Activated CD8-positive, alpha-beta T cell treated with anti-CD3 and anti-CD28 coated beads for 36 hours (primary cell): ENCODE data around the gene DCLK3. TPM values are rescaled to one million over a fixed set of nuclear protein-coding genes. Genes with fewer than 3 reads are reported as not detected.
A peak's percentile ranks its signal among the peaks of the same experiment; 100 is the strongest.

Experiments used
- ATAC-seq: fragments of 200-7000 bp; cut with Tn5 transposase; one replicate; pipeline ENCODE4 v1.10.0; 2021; ENCODE audit warnings: mild to moderate bottlenecking, moderate library complexity
- CTCF ChIA-PET: fragments of 350-600 bp; sonication (Branson Sonifier 250); formaldehyde crosslinking; loops from one replicate; lab custom pipeline; 2021; ENCODE audit warnings: antibody characterized with exemption; lab: Charles Lee
- POLR2A ChIA-PET: fragments of 350-600 bp; sonication (Branson Sonifier 250); formaldehyde crosslinking; loops from one replicate; lab custom pipeline; 2021; ENCODE audit warnings: antibody characterized with exemption; lab: Charles Lee
- DNase-seq: peaks from one replicate; pipeline ENCODE4 v3.0.0-alpha.2; 2020
- H3K27ac Mint-ChIP-seq: one replicate; pipeline ENCODE4 v1.8.0; 2021; ENCODE audit warnings: mild to moderate bottlenecking, mixed read lengths
- H3K27me3 Mint-ChIP-seq: one replicate; pipeline ENCODE4 v1.8.0; 2021; ENCODE audit warnings: mixed read lengths
- H3K36me3 Mint-ChIP-seq: one replicate; pipeline ENCODE4 v1.8.0; 2021; ENCODE audit warnings: low read depth, mixed read lengths
- H3K4me1 Mint-ChIP-seq: one replicate; pipeline ENCODE4 v1.8.0; 2021; ENCODE audit warnings: low read depth, mixed read lengths
- H3K4me3 Mint-ChIP-seq: one replicate; pipeline ENCODE4 v1.8.0; 2021; ENCODE audit warnings: mild to moderate bottlenecking, moderate library complexity, mixed read lengths
- H3K9me3 Mint-ChIP-seq: one replicate; pipeline ENCODE4 v1.8.0; 2021; ENCODE audit warnings: mixed read lengths
- CTCF ChIP-seq: fragments of 200-600 bp; IDR thresholded peaks from one replicate; pipeline ENCODE4 v1.8.0; 2022; ENCODE audit warnings: antibody characterized with exemption, mild to moderate bottlenecking
- intact Hi-C: fragments of 100-400 bp; cut with micrococcal nuclease; formaldehyde crosslinking; loops from one replicate; pipeline ENCODE4 v1.10.0; 2022
- total RNA-seq, 2 experiments: library from RNA; stranded (reverse); gene quantifications; one replicate each; pipeline ENCODE4 v1.2.3, GENCODE V29; 2021

Gene DCLK3
- total RNA-seq, 2 experiments from 2014 or later = 0.05 TPM; not detected in 1

GRCh38 chr3:36796161-36796560 lies 31.8 kb upstream of the DCLK3 start:
- Mint-ChIP-seq H3K27ac (no peak overlapping the region), H3K9me3 (no peaks in the 10 kb centered on the region), H3K4me3 (no peak overlapping the region), H3K27me3 (peaks cover 5% of the 10 kb centered on the region), H3K36me3 (no peaks in the 10 kb centered on the region), H3K4me1 (no peaks in the 10 kb centered on the region)
- CTCF ChIA-PET = interaction anchor here (4.7 kb wide), 1 partner anchor 162 kb away, joined by 22 read pairs; no protein-coding TSS in a partner anchor
- ATAC-seq (no peak), DNase-seq (no peak)
- intact Hi-C loops = loop anchor here (10.0 kb wide), 1 partner anchor 159 kb away; no protein-coding TSS in a partner anchor
- TF ChIP-seq CTCF = no peak
- POLR2A ChIA-PET = no interaction called here

- ChIA-PET CTCF (interaction anchor here (4.7 kb wide), 1 partner anchor 163 kb away, joined by 22 read pairs; no protein-coding TSS in a partner anchor), POLR2A (no interaction called here)
- ATAC-seq = no peak
Measured at GRCh38 chr3:36795622-36796021, 31.3 kb upstream of the DCLK3 start.

GRCh38 chr3:36792342-36792741 lies 28.0 kb upstream of the DCLK3 start:
- Mint-ChIP-seq H3K27ac (no peak overlapping the region), H3K4me3 (no peak overlapping the region), H3K9me3 (no peaks in the 10 kb centered on the region), H3K27me3 (no peaks in the 10 kb centered on the region), H3K36me3 (no peaks in the 10 kb centered on the region), H3K4me1 (no peaks in the 10 kb centered on the region)
- POLR2A ChIA-PET = interaction anchor here (1.4 kb wide), 1 partner anchor 9 kb away, joined by 3 read pairs; no protein-coding TSS in a partner anchor
- DNase-seq (peak; percentile 34), ATAC-seq (peak; percentile 42)
- intact Hi-C loops = loop anchor here (10.0 kb wide), 1 partner anchor 162 kb away; no protein-coding TSS in a partner anchor
- TF ChIP-seq CTCF = no peak
- CTCF ChIA-PET = interaction anchor here (1.0 to 4.7 kb wide), 4 partner anchors 72 to 166 kb away, joined by 3 to 22 read pairs (median 11); no protein-coding TSS in a partner anchor

More at GRCh38 chr3:36795622-36796021, 31.3 kb upstream of the DCLK3 start:
- Mint-ChIP-seq H3K4me3 (no peak overlapping the region), H3K9me3 (no peaks in the 10 kb centered on the region), H3K4me1 (no peaks in the 10 kb centered on the region), H3K27ac (no peak overlapping the region), H3K27me3 (peaks cover 2% of the 10 kb centered on the region), H3K36me3 (no peaks in the 10 kb centered on the region)
- no peak for TF ChIP-seq CTCF
- intact Hi-C loops = loop anchor here (10.0 kb wide), 1 partner anchor 159 kb away; no protein-coding TSS in a partner anchor
- DNase-seq = no peak

GRCh38 chr3:36790765-36791164 lies 26.4 kb upstream of the DCLK3 start:
- H3K36me3 Mint-ChIP-seq = no peaks in the 10 kb centered on the region
- ChIA-PET CTCF (interaction anchor here (3.1 kb wide), 1 partner anchor 77 kb away, joined by 18 read pairs; no protein-coding TSS in a partner anchor), POLR2A (interaction anchor here (1.2 kb wide), 1 partner anchor 157 kb away, joined by 3 read pairs; no protein-coding TSS in a partner anchor)
- DNase-seq (no peak), ATAC-seq (no peak)
- H3K4me1 Mint-ChIP-seq = no peaks in the 10 kb centered on the region
- intact Hi-C loops = loop anchor here (10.0 kb wide), 1 partner anchor 164 kb away; no protein-coding TSS in a partner anchor
- H3K27ac Mint-ChIP-seq = no peak overlapping the region
- H3K9me3 Mint-ChIP-seq = no peaks in the 10 kb centered on the region
- no peaks in the 10 kb centered on the region for H3K27me3 Mint-ChIP-seq
- no peak for TF ChIP-seq CTCF
- H3K4me3 Mint-ChIP-seq = no peak overlapping the region
